Omental fat pad (tissue), 4 donors: ENCODE data around the gene PPDPF. TPM values are rescaled to one million over a fixed set of nuclear protein-coding genes. Genes with fewer than 3 reads are reported as not detected.

Experiments used
- ATAC-seq: fragments of 150-250 bp; one replicate; pipeline ENCODE4 v1.9.1; 2016; ENCODE audit warnings: mild to moderate bottlenecking, moderate library complexity; ENCODE audit not compliant: low FRiP score
- DNase-seq: peaks from one replicate; pipeline ENCODE4 v3.0.0-alpha.2; 2019; ENCODE audit warnings: low spot score
- total RNA-seq, 4 donors: library from RNA; depleted of rRNA; stranded (reverse); fragments of >200 nt; gene quantifications; one replicate each; pipeline ENCODE4 v1.1.0, GENCODE V29; 2016
- TF ChIP-seq, protein P1 (sequence below), 3 donors: fragments of 450-650 bp; IDR thresholded peaks; one replicate each; pipeline ENCODE4 v1.5.1; 2016 to 2017; ENCODE audit warnings: antibody characterized with exemption in 3 of 3, mild to moderate bottlenecking in 3 of 3, moderate library complexity in 2 of 3

Gene PPDPF
- total RNA-seq, 4 donors from 2014 or later = 22.2 to 108 (median 75.8) TPM

DNA sequence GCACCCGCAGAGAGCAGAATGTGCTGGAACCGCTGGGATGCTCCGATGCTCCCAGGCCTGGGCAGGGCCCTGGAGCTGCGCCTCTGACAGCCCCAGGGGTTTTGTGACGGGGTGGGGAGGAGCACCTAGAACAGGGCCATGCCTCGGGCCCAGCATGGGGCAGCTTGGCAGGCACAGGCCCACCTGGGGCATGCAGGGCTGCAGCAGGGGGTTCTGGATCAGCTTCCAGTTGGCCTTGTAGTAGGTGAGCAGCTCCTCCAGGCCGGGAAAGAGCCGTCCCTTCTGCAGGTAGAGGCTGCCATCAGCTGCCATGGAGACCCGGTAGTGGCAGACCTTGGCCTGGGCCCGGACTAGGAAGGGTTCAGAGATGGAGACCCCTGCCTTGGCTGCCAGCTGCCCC, 22.6 kb downstream of the PPDPF start:
- ATAC-seq (no peak), DNase-seq (no peak)
- TF ChIP-seq, protein P1, sequence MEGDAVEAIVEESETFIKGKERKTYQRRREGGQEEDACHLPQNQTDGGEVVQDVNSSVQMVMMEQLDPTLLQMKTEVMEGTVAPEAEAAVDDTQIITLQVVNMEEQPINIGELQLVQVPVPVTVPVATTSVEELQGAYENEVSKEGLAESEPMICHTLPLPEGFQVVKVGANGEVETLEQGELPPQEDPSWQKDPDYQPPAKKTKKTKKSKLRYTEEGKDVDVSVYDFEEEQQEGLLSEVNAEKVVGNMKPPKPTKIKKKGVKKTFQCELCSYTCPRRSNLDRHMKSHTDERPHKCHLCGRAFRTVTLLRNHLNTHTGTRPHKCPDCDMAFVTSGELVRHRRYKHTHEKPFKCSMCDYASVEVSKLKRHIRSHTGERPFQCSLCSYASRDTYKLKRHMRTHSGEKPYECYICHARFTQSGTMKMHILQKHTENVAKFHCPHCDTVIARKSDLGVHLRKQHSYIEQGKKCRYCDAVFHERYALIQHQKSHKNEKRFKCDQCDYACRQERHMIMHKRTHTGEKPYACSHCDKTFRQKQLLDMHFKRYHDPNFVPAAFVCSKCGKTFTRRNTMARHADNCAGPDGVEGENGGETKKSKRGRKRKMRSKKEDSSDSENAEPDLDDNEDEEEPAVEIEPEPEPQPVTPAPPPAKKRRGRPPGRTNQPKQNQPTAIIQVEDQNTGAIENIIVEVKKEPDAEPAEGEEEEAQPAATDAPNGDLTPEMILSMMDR (IDR thresholded peaks at IDR 0.05) = no peak

DNA sequence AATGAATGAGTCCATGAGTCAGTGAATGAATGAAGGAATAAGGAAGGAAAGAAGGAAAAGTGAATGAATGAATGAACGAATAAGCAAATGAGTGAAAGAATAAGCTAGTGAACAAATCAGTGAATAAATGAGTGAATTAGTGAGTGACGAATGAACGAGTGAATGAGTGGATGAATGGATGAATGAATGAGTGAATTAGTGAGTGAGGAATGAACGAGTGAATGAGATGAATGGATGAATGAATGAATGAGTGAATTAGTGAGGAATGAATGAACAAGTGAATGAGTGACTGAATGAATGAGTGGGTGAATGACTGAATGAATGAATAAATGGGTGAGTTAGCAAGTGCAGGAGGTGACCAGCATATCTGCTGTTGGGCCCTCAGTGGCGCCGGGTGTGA, 23.2 kb downstream of the PPDPF start:
- DNase-seq = no peak
- ATAC-seq = no peak
- TF ChIP-seq, protein P1 (IDR thresholded peaks at IDR 0.05) = no peak

DNA sequence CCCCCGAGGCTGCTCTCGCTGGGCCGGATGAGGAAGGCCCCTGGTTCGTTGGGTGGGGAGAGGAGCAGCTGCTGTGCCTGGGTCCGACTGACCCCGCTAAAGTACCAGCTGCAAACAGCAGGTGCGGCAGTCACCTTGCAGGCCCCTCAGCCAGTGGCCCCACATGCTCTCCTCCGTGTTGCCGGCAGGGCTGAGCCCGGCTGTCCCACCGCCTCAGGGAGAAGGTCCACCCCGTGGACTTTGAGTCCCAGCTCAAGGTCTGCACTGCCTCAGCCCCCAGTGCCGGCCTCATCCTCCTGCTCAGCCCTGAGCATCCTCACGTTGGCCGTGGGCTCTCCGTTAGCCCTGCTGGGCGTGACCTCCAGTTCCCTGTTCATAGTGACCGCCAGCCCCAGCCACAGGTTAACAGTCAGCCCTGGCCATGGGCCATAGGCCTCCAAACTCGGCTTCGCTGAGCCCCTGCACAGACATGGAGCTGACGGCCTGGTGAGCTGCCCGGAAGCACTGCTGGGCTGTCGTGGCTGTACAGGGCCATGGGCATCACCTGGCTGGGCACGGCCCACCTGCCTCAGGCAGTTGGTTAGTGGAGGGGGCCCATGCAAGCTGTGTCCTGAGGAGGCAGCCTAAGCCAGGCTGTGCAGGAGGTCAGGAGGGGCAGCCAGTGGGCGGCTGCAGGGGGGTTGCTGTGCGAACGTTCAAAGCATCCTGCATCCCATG, 23.8 kb downstream of the PPDPF start:
- no peak for ATAC-seq
- no peak for DNase-seq

DNA sequence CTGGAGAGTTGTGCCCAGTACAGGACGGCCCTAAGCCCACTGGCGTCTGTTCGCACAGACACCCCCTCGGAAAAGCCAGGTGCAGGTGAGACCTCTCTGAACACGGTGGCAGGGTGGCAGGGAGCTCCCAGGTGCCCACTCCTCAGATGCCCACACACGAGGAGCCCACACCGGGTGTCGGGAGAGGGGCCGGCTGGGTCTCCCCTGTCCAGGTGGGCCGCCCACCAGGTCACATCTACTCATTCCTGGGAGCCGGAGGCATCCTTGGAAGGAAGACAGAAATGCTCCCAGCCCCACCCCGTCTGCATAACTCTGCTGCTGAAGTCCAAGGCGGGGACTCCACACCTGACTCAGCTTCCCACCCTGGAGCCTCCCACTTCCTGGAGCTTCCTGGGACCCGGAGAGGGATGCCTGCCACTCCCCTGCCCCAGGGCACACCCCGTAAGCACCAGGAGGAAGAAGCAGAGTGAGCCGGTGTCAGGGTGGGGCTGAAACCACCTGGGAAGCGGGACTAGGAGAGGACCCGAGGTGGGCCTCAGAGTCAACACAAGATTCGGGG, 24.5 kb downstream of the PPDPF start:
- TF ChIP-seq, protein P1 (IDR thresholded peaks at IDR 0.05) = no peak
- DNase-seq = no peak
- ATAC-seq = no peak

More for the DNA sequence above, 23.8 kb downstream of the PPDPF start:
- TF ChIP-seq, protein P1 (IDR thresholded peaks at IDR 0.05) = no peak

DNA sequence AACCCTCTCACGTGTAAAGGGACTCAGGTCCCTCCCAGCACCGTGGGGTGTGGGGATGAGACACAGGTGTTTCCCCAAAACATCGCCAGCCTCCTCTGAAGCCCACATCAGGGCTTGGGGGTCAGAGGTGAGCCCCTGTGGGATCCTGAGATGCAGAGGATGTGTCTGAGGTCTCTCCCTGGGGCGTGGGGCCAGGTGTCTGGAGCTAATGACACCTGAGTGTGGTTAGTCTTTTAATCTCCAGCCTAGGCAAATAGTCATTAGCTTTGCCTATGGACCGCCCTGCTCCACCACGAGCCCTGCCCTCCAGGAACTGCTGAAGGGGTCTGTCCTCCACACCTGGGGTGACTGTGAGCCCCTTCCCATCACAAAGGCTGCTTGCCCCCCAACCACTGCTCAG, 25.2 kb downstream of the PPDPF start:
- TF ChIP-seq, protein P1 (IDR thresholded peaks at IDR 0.05) = no peak
- no peak for ATAC-seq
- no peak for DNase-seq

DNA sequence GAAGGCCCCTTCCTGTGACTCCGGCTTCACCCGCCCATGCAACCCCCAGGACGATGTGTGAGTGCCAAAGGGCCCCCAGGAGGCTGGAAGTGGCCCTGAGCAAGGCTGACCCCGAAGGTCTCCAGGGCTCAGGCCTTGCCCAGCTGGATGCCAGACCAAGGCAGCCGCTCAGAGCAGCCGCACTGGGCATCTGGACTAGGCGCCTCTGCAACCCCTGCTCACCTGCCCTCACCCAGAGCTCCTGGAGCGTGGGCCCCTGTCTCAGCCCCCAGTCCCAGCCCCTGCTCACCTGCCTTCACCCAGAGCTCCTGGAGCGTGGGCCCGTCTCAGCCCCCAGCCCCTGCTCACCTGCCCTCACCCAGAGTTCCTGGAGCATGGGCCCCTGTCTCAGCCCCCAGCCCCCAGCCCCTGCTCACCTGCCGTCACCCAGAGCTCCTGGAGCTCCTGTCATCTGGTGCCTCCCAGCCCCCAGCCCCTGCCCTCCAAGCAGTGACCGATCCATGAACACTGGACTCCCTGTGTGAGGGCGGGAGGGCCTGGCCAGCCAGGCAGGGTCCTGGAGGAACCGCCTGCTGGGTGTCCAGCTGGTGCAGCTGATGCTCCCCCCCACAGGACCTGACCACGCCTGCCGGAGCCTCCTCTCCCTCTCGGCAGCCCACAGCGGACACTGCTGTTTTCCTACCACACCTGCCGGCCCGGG, 25.8 kb downstream of the PPDPF start:
- ATAC-seq = no peak
- TF ChIP-seq, protein P1 (IDR thresholded peaks at IDR 0.05) = no peak

More for the DNA sequence above, 25.8 kb downstream of the PPDPF start:
- DNase-seq = no peak
